ENCODE data around the gene TSPAN15. TPM values are rescaled to one million over a fixed set of nuclear protein-coding genes. Genes with fewer than 3 reads are reported as not detected.

The TSPAN15 gene
- total RNA-seq, 1 experiment from 2014 or later, result 7.7 TPM

GRCh38 chr10:69446650-69447151 is 4.6 kb upstream of the TSPAN15 start:
- no peak overlapping the region for H3T11ph ChIP-seq (ENCODE audit: low read length)
- no peak overlapping the region for H3K4ac ChIP-seq (ENCODE audit: low read depth, low read length)
- H3K79me2 ChIP-seq (ENCODE audit: insufficient read depth, low read length), result no peaks in the 10 kb centered on the region
- H3K23me2 ChIP-seq (ENCODE audit: insufficient read length, low read depth, low read length, poor library complexity, severe bottlenecking), result peaks cover 2% of the 10 kb centered on the region
- no peak overlapping the region for H3K23ac ChIP-seq (ENCODE audit: insufficient read length, low read depth, low read length)
- no peaks in the 10 kb centered on the region for H3K79me1 ChIP-seq (ENCODE audit: insufficient read depth, low read depth, low read length, poor library complexity, severe bottlenecking)
- no peak overlapping the region for H3K4me2 ChIP-seq (ENCODE audit: insufficient read depth, insufficient read length, low read length)
- Mint-ChIP-seq H3K9me3 (peaks cover 0 to 3% of the 10 kb centered on the region in 2 experiments; a peak in 2 of 5 replicates), H3K4me1 (peaks cover 8 to 12% of the 10 kb centered on the region in 2 experiments), H3K27ac (no peak overlapping the region), H3K27me3 (ENCODE audit: low read depth) (peaks cover 83% of the 10 kb centered on the region), H3K36me3 (ENCODE audit: insufficient read depth in 1 of 3, low read depth in 3 of 3) (no peaks in the 10 kb centered on the region), H3K4me3 (no peak overlapping the region)
- H3K56ac ChIP-seq (ENCODE audit: insufficient read length, low read depth, low read length), result no peak overlapping the region
- no peak overlapping the region for H4K91ac ChIP-seq (ENCODE audit: insufficient read length, low read depth, low read length)
- no peak overlapping the region for H4K5ac ChIP-seq (ENCODE audit: insufficient read length, low read depth, low read length)
- no CpG with 5 or more reads among the region's 3 CpGs for WGBS (ENCODE audit: extremely low coverage, insufficient read length, low lambda C conversion rate)
- no peak overlapping the region for H3K18ac ChIP-seq (ENCODE audit: insufficient read length, low read depth, low read length)
- H2AK5ac ChIP-seq (ENCODE audit: insufficient read length, low read length), result no peak overlapping the region
- no peak for TF ChIP-seq CTCF (conservative IDR thresholded peaks at IDR 0.05)
- DNase-seq, result no peak
- H2BK12ac ChIP-seq (ENCODE audit: insufficient read length, low read depth, low read length), result no peak overlapping the region
- H3K9ac ChIP-seq (ENCODE audit: extremely low read depth, insufficient read length, low read length), result no peak overlapping the region
- H4K20me1 ChIP-seq (ENCODE audit: control insufficient read depth, insufficient read depth, insufficient read length), result no peaks in the 10 kb centered on the region
- H2BK5ac ChIP-seq (ENCODE audit: insufficient read length, low read length), result no peak overlapping the region
- no peak overlapping the region for H3K14ac ChIP-seq (ENCODE audit: insufficient read depth, low read length)
- no peak overlapping the region for H2BK120ac ChIP-seq (ENCODE audit: low read depth, low read length, poor library complexity, severe bottlenecking)
- no peak overlapping the region for H3K27ac ChIP-seq (ENCODE audit: insufficient read length, low read depth, low read length)
- no peak overlapping the region for H2BK15ac ChIP-seq (ENCODE audit: low read depth, low read length)
- no peaks in the 10 kb centered on the region for H3K4me1 ChIP-seq (ENCODE audit: insufficient read depth, low read length)
- H2BK20ac ChIP-seq (ENCODE audit: low read depth, low read length, poor library complexity, severe bottlenecking), result no peak overlapping the region
- H3K9me3 ChIP-seq (ENCODE audit: control insufficient read depth, low read depth, low read length), result no peaks in the 10 kb centered on the region
- no peaks in the 10 kb centered on the region; the same call in 1 of the 2 replicates for H3K27me3 ChIP-seq (ENCODE audit: insufficient read depth, low read length)
- H4K8ac ChIP-seq (replicated peaks; ENCODE audit: insufficient read length, low read depth, low read length), result no peak overlapping the region
- no peak overlapping the region for H2AFZ ChIP-seq (ENCODE audit: low read length)

Measured in H9 (cell line).